Activated CD8-positive, alpha-beta memory T cell treated with anti-CD3 and anti-CD28 coated beads, Interleukin-2, amount 50 U/mL, for 48 hours (primary cell): ENCODE results near the gene BRMS1L.

ENCODE experiments used
- DNase-seq: peaks from one replicate; pipeline ENCODE4 v3.0.0-alpha.2; 2020

The BRMS1L gene

GRCh38 chr14:35866595-35867279 lies 40.6 kb downstream of the BRMS1L start:
- no peak for DNase-seq

DNA sequence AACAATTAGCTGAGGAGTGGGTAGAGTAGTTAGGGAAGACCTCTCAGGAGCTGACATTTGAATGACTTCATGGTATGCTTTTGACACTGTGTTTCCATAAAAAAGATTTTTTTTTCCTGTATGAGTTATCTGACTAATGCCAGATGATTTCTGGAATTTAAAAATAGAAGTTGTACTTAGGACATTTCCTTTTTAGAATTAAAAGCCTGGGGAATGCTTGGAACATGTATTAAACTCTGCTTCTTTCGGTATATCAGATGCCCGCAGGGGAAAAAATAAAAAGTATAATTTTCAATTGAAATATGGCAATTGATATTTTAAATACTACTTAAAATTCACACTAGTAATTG lies 41.1 kb downstream of the BRMS1L start:
- no peak for DNase-seq

- DNase-seq: no peak
Measured at GRCh38 chr14:35875296-35875695, 49.2 kb downstream of the BRMS1L start.

DNA sequence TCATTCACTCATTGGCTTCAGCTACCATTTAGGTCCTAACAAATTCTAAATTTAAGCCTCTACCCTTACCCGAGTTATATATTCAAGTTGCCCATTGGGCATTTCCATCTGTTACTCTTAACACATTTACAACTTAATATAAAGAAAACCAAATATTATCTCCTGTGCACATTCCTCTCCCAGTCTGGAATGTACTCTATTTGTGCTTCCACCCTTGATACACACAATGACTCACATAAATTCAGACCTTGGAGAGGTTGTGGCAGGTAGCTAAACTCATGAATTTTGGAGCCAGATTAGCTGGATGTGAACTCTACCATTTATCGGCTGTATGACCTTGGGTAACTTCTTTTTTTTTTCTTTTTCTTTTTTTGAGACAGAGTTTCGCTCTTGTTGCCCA lies 51.1 kb downstream of the BRMS1L start:
- DNase-seq: no peak

DNA sequence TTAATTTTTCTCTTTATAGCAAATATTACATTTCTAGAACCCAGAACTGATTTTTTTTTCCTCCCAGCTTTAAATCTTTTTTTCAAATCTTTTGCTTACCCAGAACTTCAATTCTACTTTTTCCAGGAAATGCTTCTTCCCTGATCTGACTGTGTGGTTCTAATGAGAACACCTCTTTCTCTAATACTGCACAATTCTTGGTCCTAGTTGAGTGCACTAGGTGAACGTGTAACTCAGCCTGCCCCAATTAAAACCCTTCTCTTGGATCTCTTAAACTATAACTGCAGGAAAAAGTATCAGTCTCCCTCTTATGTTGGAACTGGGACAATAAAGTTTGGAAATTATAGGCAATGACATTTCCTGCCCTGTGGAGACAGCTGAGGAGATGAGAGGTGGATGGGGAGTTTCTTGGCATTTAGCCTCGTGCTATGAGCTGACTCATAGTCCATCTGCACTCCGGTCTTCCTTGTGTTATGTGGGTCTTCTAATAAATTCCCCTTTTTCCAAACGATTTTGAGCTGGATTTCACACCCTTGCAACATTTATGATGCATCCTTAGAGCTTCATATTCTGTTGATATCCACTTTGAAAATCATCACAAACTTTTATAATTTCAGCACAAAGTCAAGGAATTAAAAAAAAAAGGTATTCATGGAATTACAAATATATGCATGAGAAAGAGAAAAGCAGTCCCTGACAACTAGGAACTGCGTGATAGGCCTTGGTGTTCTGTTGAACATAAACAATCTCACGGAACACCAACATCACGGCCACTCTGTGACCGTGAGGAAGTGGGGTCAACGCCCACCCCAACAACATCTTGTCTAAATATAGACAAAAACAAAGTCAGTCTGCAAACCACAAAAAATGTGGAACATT lies 52.4 kb downstream of the BRMS1L start:
- no peak for DNase-seq

- DNase-seq: no peak
Measured at GRCh38 chr14:35879151-35879648, 53.1 kb downstream of the BRMS1L start.

DNA sequence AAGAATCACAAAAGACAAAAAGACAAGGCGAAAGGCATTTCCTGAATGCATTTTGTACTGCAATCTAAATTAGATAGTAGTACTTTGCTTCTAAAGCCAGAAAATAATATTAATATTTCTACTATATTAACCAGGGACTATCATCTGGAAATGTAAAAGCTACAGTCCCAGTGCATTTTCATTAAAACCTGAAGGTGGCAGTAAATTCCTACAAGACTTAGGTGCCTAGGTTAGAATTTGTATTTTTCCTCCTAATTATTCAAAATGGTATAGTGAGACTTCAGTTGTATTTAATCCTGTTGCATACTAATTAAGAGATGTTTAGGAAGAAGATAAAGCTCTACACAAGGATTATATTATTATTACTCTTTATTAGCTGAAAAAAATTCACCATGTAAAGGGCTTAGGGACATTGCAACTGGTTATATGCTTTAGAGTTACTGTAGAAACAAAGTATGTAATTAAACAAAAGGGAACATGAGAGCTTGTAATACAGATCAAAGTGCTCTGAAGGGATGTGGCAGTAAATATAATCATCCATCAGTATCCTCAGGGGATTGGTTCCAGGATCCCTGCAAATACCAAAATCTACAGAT lies 53.6 kb downstream of the BRMS1L start:
- DNase-seq: no peak

GRCh38 chr14:35881280-35881679 lies 55.1 kb downstream of the BRMS1L start:
- no peak for DNase-seq

DNA sequence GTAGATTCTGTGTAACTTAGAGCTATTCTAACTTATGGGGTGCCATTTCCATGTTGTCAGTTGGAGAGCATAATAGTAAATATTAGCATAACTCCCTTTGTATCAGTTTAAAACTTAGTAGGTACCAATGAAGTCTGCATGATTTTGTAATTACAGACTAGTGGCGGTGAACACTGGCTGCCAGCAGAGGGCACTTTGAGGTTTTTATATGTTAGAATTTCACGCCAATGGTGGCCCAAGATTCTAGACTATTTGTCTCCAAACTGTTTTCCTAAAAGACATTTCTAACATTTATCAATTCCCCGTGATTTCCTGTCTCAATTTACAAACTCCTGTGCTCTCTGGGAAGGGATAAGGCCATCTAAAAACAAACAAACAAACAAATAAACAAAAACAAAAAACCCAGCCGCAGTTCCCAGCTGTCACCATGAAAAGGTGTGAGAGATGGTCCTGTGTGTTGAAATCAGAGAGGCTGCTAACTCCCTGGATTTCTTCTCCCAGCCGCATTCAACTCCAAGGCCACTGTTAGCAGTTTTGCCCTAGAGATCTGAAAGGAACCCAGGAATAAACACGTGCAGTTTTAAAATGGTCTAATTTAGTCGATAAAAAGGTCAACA lies 57.6 kb downstream of the BRMS1L start:
- DNase-seq: no peak

DNA sequence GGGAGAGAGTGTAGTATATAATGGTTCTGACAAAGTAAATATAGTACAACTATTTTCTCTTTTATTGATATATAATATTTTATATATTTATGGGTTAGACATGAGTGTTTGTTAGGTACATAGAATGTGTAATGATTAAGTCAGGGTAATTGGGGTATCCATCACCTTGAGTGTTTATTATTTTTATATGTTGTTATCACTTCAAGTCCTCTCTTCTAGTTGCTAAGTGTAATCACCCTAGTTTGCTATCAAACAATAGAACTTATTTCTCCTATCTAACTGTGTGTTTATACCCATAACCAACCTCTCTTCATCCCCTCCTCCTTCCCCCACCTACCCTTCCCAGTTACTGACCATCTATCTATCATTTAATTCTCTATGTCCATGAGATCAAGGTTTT lies 64.2 kb downstream of the BRMS1L start:
- no peak for DNase-seq

DNA sequence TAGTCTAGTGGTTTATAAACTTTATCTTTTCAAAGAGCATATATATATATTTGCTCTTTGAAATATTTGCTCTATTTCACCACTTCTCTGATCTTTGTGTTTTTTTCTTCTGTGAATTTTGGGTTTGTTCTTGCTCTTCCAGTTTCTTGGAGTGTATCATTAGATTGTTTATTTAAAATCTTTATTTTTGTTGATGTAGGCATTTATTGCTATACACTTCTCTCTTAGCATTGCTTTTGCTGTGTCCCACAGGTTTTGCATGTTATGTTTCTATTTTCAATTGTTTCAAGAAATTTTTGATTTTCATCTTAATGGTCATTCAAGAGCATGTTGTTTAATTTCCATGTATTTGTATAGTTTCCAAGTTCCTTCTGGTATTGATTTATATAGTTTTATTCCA lies 69.1 kb downstream of the BRMS1L start:
- no peak for DNase-seq

GRCh38 chr14:35897616-35898111 lies 71.5 kb downstream of the BRMS1L start:
- no peak for DNase-seq

DNA sequence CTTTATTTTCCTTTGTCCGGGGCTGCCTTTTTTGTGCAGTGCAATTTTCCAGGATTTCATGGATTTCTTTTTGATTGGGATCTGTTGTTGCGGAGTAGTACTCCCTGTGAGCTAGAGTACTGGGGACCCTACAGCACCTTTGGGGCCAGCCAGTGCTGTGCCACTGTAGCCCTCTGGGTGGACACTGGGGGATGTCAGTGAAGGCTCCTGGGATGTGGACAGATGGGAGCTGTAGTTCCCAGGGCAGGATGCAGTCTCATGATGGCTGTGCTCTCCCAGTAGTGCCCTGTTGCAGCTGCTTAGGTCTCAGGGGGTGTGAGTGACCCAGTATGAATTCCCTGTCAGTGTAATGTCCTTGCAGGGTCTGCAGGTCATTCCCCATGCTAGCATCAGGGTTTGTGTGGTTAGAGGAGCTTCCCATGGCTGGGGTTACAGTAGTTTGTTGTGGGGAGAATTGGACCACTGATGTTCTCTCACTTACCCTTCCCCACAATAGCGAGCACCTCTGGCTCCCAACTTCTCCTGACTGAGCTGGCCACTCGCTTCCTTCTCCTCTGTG lies 72.2 kb downstream of the BRMS1L start:
- no peak for DNase-seq

DNA sequence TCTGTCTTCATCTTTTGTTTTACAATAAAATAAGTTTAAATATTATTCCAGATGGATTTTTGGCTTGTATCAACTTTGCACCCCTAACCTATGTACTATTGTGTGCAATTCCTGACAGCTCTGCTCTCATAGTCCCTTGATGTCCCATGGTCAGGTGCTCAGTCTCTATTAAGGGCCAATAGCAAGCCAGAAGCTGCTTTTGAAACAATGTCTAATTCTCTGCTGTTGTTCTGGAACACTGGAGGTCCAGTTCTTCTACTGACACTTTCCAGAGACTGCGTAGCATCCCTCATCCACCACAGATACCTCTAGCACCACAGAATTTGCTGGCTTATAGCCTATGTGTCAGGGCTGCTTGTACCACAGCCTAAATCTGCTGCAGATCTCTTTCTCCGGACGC lies 74.6 kb downstream of the BRMS1L start:
- DNase-seq: no peak

DNA sequence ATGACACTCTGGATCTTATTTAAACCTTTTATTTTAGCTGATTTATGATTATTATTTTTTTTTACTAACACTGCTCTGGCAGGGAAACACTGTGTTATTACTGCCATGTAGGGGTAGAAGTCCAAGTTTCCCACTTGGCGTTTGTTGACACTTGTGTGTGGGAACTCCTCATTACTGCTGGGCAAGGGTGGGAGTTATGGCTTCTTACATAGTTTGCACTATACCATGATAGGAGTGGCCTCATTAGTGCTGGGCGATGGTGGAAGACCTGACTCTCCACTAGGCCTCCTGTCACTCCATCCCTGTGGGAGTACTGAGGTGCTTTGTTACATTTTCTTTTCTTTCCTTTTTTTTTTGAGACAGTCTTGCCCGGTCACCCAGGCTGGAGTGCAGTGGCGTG lies 83.5 kb downstream of the BRMS1L start:
- no peak for DNase-seq

- no peak for DNase-seq
Measured at GRCh38 chr14:35910191-35910590, 84.1 kb downstream of the BRMS1L start.

DNA sequence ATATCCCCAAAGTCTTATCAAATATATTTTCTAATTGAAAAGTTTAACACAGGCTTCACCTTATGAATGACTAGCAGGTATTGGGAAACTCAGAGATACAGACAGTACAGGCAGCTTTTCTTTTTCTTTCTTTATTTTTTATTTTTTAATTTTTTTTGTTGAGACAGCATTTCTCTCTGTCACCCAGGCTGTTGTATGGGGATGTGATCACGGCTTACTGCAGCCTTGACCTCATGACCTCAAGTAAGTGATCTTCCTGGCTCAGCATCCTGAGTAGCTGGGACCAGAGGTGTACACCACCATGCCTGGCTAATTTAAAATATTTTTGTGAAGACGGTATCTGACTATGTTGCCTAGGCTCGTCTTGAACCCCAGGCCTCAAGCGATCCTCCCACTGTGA lies 85.0 kb downstream of the BRMS1L start:
- no peak for DNase-seq

- DNase-seq: no peak
Measured at GRCh38 chr14:35915185-35915584, 89.0 kb downstream of the BRMS1L start.

GRCh38 chr14:35915775-35916174 lies 89.6 kb downstream of the BRMS1L start:
- DNase-seq: no peak
